ENCODE measurements around the gene ANKLE2.
A peak's percentile ranks its signal among the peaks of the same experiment; 100 is the strongest.
"Not testable (repeated sequence)": the region's sequence is repeated elsewhere in the genome, so short reads cannot be mapped to it uniquely, and the experiment has no call there.

The ANKLE2 gene

DNA sequence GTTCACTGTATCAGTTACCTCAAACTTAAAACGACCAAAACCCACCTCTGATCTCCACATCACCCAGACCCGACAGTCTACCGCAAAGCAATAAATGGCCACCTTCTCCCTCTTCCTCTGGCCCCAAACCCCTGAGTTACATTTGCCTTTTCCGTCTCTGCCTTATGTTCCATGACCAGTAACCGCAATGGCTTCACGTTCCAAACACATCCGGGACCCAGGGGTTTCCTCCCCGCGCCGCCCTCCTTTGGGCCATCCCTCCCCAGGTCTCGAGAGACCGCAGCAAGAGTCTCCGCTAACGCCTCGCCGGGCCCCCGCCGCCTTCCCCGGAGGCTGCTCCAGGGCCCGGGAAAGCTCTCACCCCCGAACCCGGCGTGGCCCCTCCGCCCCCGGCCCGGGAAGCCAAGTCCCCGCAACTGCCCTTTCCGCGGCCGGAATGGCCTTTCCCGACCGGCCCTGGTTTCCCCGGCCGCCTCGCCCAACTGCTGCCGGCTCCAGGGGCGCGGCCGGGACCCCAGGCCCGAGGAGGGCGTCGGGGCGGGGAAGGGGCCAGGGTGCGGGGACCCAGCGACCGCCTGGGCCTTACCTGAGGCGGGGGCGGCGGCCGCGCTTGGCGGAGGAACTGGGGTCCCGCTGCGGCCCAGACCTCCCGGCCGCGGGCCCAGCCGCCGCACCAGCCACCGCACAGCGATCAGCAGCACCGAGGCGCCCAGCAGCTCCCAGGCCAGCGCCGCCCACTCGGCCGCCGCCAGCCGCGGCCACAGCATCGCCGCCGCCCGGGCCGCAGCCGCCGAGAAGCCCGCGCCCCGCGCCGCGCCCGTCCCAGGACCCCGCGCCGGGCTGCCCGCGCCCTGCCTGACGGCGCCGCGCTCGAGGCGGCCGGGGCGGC lies at the start of gene ANKLE2:
TSS of gene ANKLE2 (minus strand) at position 801 of the 889 bp plus-strand sequence. CDS start at position 767, 34 bp downstream.
- no peaks in the 10 kb centered on the region for H3K9me3 ChIP-seq (ENCODE audit: control insufficient read depth, insufficient read depth, low read length)
- no peaks in the 10 kb centered on the region for H3K4me1 ChIP-seq (ENCODE audit: insufficient read depth, low read length)
- H3K9ac ChIP-seq (ENCODE audit: low read depth, low read length): peak within 1 kb of the TSS; percentile 97
- H3K36me3 ChIP-seq (ENCODE audit: insufficient read depth, low read length): peaks cover 3% of the 10 kb centered on the region; the same call in 1 of the 2 replicates

DNA sequence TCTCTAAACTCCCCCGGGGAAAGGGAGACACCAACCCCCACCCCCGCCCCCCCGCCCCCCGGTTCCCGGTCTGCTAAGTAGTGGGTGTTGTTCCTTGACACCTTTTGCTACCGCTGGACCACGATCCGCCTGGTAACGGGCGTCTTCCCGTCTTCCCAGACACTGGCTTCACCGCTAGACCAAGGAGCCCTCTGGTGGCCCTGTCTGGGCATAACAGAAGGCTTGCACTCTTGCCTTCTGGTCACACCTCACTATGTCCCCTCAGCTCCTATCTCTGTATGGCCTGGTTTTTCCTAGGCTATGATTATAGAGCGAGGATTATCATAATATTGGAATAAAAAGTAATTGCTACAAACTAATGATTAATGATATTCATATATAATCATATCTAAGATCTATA lies 47.8 kb upstream of the ANKLE2 start:
- H3K36me3 ChIP-seq (ENCODE audit: insufficient read depth, low read length): peaks cover 20% of the 10 kb centered on the region
- not testable (repeated sequence) for H3K9me3 ChIP-seq (ENCODE audit: control insufficient read depth, insufficient read depth, low read length); H3K9ac ChIP-seq (ENCODE audit: low read depth, low read length); H3K4me1 ChIP-seq (ENCODE audit: insufficient read depth, low read length)

DNA sequence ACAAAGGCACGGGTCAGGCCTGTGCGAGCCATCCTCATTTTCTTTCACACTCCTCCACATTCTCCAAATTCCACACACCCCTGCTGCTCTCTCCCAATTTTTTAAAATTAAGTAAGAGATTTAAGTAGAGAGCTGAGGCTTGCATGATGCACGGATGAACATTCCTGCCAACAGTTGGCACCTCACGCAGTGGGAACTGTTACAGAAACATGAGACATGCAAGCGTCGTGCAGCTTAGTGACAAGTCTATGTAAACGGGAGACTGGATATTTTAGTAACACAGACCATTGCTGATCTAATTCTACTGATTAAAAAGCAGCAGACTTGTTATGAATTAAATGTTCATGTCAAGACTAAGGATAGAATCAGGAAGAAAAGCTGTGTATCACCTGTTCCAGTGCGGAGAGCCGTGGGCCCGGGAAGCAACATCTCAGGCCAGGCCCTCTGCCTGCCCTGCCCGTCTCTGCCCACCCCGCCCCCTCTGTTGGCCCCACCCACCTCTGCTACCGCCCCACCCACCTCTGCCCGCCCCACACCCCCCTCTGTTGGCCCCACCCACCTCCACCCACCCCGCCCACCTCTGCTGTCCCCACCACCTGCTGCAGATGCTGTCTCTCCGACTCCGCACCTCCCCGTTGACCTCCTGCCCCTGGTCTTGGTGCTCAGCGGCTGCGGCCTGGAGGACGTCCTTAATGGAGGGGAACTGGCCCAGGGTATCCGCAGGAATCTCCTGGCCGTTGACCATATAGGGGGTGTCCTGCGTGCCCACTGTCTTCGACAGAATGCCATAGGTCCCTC lies 45.9 kb upstream of the ANKLE2 start:
- Histone ChIP-seq H3K9ac (ENCODE audit: low read depth, low read length) (no peak overlapping the region), H3K4me1 (ENCODE audit: insufficient read depth, low read length) (0 out of 2 replicates have a peak, but pooled peaks cover 6% of the 10 kb centered on the region), H3K36me3 (ENCODE audit: insufficient read depth, low read length) (peaks cover 16% of the 10 kb centered on the region)

DNA sequence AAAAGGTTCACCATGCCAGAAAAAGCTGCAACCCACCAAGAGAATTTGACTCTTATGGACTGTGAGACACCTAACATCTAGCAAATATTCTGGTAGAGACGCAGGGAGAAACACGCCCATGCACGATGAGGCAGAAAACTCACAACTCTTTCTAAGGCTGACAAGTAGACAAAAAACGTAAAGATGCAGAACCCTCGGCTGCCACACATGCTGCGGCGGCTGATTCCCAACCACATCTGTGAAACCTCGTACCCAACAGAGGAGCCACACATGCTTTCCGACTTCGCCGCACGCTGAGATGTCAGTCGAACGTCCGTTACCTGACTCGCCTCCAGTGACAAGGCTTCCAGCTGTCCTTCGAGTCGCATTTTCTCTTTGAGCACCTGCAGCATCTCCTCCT lies 45.2 kb upstream of the ANKLE2 start:
- Histone ChIP-seq H3K4me1 (ENCODE audit: insufficient read depth, low read length) (0 out of 2 replicates have a peak, but pooled peaks cover 6% of the 10 kb centered on the region), H3K9me3 (ENCODE audit: control insufficient read depth, insufficient read depth, low read length) (no peaks in the 10 kb centered on the region), H3K9ac (ENCODE audit: low read depth, low read length) (no peak overlapping the region), H3K36me3 (ENCODE audit: insufficient read depth, low read length) (peaks cover 12% of the 10 kb centered on the region)

More for the DNA sequence above, 45.9 kb upstream of the ANKLE2 start:
- no peaks in the 10 kb centered on the region for H3K9me3 ChIP-seq (ENCODE audit: control insufficient read depth, insufficient read depth, low read length)

DNA sequence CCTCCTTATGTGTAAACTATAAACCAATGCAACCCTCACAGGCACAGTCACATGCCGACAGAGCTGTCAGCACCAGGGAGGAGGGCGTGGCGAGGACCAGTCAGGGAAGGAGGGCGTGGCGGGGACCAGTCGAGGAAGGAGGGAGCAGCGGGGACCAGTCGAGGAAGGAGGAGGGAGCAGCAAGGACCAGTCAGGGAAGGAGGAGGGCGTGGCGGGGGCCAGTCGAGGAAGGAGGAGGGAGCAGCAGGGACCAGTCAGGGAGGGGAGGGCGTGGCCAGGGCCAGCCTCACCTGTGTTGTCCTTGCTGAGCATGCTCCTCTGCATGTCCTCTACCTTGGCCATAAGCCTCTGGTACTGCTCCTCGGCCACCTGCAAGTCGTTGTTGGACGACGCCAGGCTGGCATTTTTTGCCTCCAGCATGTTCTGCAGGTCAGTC lies 42.8 kb upstream of the ANKLE2 start:
- H3K4me1 ChIP-seq (ENCODE audit: insufficient read depth, low read length): 0 out of 2 replicates have a peak, but pooled peaks cover 6% of the 10 kb centered on the region
- H3K36me3 ChIP-seq (ENCODE audit: insufficient read depth, low read length): peaks cover 12% of the 10 kb centered on the region
- no peaks in the 10 kb centered on the region for H3K9me3 ChIP-seq (ENCODE audit: control insufficient read depth, insufficient read depth, low read length)
- H3K9ac ChIP-seq (ENCODE audit: low read depth, low read length): no peak overlapping the region

DNA sequence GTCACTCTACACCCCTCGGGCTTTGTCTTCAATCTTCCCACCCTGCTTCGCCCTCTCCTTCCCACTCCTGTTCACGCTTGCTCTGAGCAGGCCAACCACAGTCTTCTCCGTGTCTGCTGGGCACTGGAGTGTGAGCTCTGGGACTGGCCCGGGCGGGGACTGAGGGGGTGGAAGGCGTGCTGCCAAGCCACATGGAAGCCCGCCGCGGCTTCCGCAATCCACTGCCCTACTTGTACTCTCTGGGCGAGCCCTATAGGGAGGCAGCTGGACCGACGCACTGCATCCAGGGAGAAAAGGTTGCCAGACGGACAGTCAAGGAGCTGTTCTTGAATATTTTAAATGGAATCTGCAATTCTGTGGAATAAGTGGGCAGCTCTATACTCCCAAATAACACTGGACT lies 42.3 kb upstream of the ANKLE2 start:
- Histone ChIP-seq H3K9ac (ENCODE audit: low read depth, low read length) (no peak overlapping the region), H3K36me3 (ENCODE audit: insufficient read depth, low read length) (peaks cover 16% of the 10 kb centered on the region), H3K9me3 (ENCODE audit: control insufficient read depth, insufficient read depth, low read length) (no peaks in the 10 kb centered on the region), H3K4me1 (ENCODE audit: insufficient read depth, low read length) (0 out of 2 replicates have a peak, but pooled peaks cover 6% of the 10 kb centered on the region)

DNA sequence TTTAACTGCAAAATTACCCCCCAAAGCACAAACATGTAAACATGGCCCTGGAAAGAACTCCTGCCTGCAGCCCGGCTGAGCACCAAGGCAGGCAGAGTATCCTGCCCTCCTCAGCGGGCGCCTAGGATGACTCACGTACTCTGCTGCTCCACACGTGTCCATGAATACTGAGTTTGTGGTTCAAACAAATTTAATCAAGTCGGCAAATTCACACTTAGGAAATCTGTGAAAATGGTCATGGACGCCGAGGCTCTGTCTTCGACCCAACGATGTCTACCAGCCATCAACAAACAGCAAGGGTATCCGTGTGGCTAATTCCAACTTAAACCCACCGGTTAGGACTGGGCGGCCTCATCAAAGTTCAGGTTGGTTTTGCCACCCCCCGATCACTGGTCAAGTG lies 41.5 kb upstream of the ANKLE2 start:
- H3K9me3 ChIP-seq (ENCODE audit: control insufficient read depth, insufficient read depth, low read length): no peaks in the 10 kb centered on the region
- peaks cover 16% of the 10 kb centered on the region for H3K36me3 ChIP-seq (ENCODE audit: insufficient read depth, low read length)
- H3K4me1 ChIP-seq (ENCODE audit: insufficient read depth, low read length): 0 out of 2 replicates have a peak, but pooled peaks cover 6% of the 10 kb centered on the region
- no peak overlapping the region for H3K9ac ChIP-seq (ENCODE audit: low read depth, low read length)

DNA sequence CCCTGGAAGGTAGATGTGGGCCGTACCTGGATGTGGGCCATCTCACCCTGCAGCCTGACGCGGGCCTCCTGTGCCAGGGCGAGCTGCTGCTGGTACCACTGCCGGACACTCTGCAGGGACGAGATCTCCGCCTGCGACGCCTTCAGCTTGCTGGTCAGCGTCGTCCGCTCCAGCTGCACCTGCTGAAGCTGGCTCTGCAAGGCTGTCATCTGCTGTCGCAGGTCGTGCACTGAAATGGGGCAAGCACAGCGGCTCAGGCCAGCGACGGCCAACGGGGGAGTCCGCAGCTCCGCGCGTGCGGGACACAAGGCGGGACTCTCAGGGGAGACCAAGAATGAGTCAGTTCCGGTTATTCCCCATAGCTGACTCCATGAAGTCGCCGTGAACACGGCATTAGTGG lies 40.1 kb upstream of the ANKLE2 start:
- Histone ChIP-seq H3K9me3 (ENCODE audit: control insufficient read depth, insufficient read depth, low read length) (no peaks in the 10 kb centered on the region), H3K9ac (ENCODE audit: low read depth, low read length) (no peak overlapping the region), H3K36me3 (ENCODE audit: insufficient read depth, low read length) (peaks cover 16% of the 10 kb centered on the region), H3K4me1 (ENCODE audit: insufficient read depth, low read length) (no peaks in the 10 kb centered on the region)

DNA sequence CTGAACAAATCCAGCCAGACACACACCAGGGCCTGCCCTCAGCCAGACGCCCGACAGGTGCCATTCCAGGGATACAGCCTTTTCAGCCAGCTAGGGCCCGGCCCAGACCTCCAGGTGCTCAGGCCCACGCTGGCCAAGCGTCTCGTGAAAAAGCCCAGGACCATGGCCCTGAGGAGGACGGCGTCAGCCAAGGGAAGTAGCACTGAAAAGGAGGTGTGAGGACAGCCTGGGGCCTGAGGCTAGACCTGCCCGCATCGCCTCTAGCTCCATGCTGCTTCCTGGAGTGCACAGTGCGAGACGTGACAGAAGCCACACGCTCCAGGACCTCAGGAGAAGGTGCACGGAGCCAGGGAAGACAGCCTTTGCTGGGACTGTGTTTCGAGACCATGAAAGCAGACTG lies 37.2 kb upstream of the ANKLE2 start:
- H3K9ac ChIP-seq (ENCODE audit: low read depth, low read length): no peak overlapping the region
- no peaks in the 10 kb centered on the region for H3K4me1 ChIP-seq (ENCODE audit: insufficient read depth, low read length)
- H3K36me3 ChIP-seq (ENCODE audit: insufficient read depth, low read length): peaks cover 18% of the 10 kb centered on the region
- no peaks in the 10 kb centered on the region for H3K9me3 ChIP-seq (ENCODE audit: control insufficient read depth, insufficient read depth, low read length)

DNA sequence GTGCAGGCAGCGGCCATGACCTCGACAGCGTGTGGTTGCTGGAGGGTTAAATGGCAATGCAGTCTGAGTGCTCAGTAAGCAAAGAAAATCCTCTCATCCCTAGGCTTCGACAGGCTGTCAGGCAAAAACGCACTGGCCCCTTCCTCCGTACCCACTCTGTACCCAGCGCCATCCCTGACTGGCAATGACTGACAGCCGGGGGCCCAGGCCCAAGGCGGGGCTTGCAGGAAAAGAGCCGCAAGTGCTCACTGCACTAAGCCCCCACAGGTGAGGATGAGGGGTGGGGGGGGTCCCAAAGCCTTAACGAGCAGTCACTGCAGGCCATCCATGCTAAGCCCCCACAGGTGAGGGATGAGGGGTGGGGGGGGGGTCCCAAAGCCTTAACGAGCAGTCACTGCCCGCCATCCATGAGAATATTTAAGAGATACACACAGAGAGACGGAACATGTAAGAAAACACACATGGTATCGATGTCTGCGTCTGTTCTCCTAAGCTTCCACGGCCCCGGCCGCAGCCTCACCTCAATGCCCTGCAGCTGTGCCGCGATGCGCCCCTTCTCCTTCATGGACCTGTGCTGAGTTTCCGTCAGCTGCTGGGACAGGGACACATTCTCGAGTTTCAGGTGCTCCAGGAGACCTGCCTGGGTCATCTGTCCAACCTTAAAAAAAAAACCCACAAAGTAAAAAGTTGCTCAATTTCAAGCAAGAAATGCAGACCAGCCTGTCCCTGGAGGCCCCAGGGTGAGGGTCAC lies 36.4 kb upstream of the ANKLE2 start:
- Histone ChIP-seq H3K36me3 (ENCODE audit: insufficient read depth, low read length) (peaks cover 15% of the 10 kb centered on the region), H3K9ac (ENCODE audit: low read depth, low read length) (no peak overlapping the region), H3K9me3 (ENCODE audit: control insufficient read depth, insufficient read depth, low read length) (no peaks in the 10 kb centered on the region), H3K4me1 (ENCODE audit: insufficient read depth, low read length) (no peaks in the 10 kb centered on the region)

DNA sequence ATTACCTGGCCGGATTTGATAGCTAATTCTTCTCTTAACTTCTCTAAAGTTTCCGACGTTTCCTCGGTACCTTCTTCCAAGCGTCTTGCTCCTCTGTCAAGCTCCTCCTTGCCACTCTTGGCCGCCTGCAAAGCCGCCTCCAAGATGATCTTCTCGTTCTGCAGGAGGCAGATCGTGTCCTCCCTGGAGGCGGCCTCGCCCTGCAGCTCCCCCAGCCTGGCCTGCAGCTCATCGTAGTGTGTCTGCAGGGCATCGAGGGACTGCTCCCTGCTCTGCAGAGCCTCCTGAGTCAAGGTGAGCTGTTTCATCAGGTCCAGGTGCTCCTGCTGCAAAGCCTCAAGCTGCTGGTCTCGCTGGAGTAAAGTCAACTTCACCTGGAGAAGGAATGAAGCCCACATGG lies 34.2 kb upstream of the ANKLE2 start:
- peaks cover 15% of the 10 kb centered on the region for H3K36me3 ChIP-seq (ENCODE audit: insufficient read depth, low read length)
- no peaks in the 10 kb centered on the region for H3K9me3 ChIP-seq (ENCODE audit: control insufficient read depth, insufficient read depth, low read length)
- H3K4me1 ChIP-seq (ENCODE audit: insufficient read depth, low read length): no peaks in the 10 kb centered on the region
- no peak overlapping the region for H3K9ac ChIP-seq (ENCODE audit: low read depth, low read length)

DNA sequence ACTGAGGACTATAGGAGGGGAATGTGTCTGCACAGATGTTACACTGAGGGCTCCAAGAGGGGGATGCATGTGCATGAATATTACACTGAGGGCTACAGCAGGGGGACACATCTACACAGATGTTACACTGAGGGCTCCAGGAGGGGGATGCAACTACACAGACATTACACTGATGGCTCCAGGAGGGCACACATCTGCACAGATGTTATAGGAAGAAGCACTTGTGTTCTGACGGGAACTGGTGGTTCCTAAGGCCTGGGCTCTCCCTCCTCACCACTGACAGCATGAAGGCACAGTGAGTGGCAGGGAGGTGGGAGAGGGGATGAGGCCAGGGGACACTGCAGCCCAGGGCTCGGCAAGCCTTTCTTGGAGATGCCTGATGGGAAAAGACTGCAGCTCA lies 30.3 kb upstream of the ANKLE2 start:
- not testable (repeated sequence) for H3K36me3 ChIP-seq (ENCODE audit: insufficient read depth, low read length); H3K9me3 ChIP-seq (ENCODE audit: control insufficient read depth, insufficient read depth, low read length); H3K4me1 ChIP-seq (ENCODE audit: insufficient read depth, low read length); H3K9ac ChIP-seq (ENCODE audit: low read depth, low read length)

DNA sequence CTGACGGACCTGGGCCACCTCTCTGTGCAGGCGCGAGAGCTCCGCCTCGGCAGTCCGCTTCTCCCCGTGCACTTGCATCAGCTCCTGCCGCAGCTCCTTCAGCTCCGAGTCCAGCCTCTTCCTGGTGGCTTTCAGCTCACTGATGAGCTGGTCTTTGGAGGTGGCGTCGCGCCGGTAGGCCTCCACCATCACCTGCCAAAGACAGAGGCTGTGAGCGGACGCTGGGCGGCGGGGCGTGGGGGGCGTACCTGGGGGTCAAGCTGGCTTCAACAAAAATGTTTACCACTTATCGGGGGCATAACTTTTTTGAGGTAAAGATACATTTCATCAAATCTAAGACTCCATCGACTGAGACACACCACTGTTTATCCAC lies 27.5 kb upstream of the ANKLE2 start:
- H3K9ac ChIP-seq (ENCODE audit: low read depth, low read length): no peak overlapping the region
- H3K36me3 ChIP-seq (ENCODE audit: insufficient read depth, low read length): peaks cover 7% of the 10 kb centered on the region
- H3K4me1 ChIP-seq (ENCODE audit: insufficient read depth, low read length): no peaks in the 10 kb centered on the region
- H3K9me3 ChIP-seq (ENCODE audit: control insufficient read depth, insufficient read depth, low read length): no peaks in the 10 kb centered on the region

Data from ES-I3 (cell line).